Upper lobe of right lung (tissue), 1 donor: ENCODE data around the gene KLF7. TPM values are rescaled to one million over a fixed set of nuclear protein-coding genes. Genes with fewer than 3 reads are reported as not detected.

ENCODE experiments used
- ATAC-seq: fragments of 200-7000 bp; cut with Tn5 transposase; one replicate; pipeline ENCODE4 v1.9.1; 2020; ENCODE audit warnings: mild to moderate bottlenecking, moderate library complexity
- DNase-seq: peaks from one replicate; pipeline ENCODE4 v3.0.0-alpha.2; 2020
- H3K27ac ChIP-seq: fragments of 200-600 bp; one replicate; pipeline ENCODE4 v1.8.0; 2022
- H3K27me3 ChIP-seq: fragments of 200-600 bp; one replicate; pipeline ENCODE4 v1.8.0; 2022; ENCODE audit warnings: mild to moderate bottlenecking
- H3K36me3 ChIP-seq: fragments of 200-600 bp; one replicate; pipeline ENCODE4 v1.8.0; 2022
- H3K4me1 ChIP-seq: fragments of 200-600 bp; one replicate; pipeline ENCODE4 v1.8.0; 2022
- H3K4me3 ChIP-seq: fragments of 200-600 bp; one replicate; pipeline ENCODE4 v1.8.0; 2022; ENCODE audit warnings: mild to moderate bottlenecking
- H3K9me3 ChIP-seq: fragments of 200-600 bp; one replicate; pipeline ENCODE4 v1.8.0; 2022
- intact Hi-C: fragments of 100-400 bp; cut with DNase I; formaldehyde crosslinking; loops from one replicate; pipeline ENCODE4 v1.11.0; 2022
- total RNA-seq: library from RNA; stranded (reverse); fragmentation: NEBNext Ultra II Directional; extraction: Animal tissue kit (Norgen Biotek cat#: 25700); gene quantifications from one replicate; pipeline ENCODE4 v1.2.1, GENCODE V29; 2021
- TF ChIP-seq, protein P1 (sequence below): fragments of 200-600 bp; IDR thresholded peaks from one replicate; pipeline ENCODE4 v1.8.0; 2022; ENCODE audit warnings: antibody characterized with exemption
- donor health status: DM: no; HTN: yes; CAD: no; lungs with severe emphysema.

The KLF7 gene
- total RNA-seq, 1 donor from 2014 or later: 62.1 TPM

DNA sequence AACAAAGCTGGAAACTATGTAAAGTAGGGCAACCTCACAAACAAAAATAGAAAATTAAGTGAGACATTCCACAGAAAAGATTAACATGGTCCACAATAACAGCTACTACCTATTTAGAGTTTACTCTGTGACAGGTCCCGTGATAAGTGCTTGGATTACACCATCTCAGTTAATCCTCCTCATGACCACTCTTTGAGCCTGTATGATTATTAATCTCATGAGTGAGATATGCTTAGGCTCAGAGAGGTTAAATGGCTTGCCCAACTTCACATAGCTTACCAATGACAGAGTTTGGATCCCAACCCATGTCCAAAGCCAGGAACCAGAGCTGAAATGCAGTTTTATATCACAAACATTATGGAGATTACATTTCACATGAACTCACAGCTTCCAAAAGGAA is 37.3 kb upstream of the KLF7 start:
- intact Hi-C loops: no loop called here
- no peak for DNase-seq
- Histone ChIP-seq H3K4me1 (no peaks in the 10 kb centered on the region), H3K36me3 (no peaks in the 10 kb centered on the region), H3K27me3 (no peaks in the 10 kb centered on the region), H3K4me3 (no peak overlapping the region), H3K27ac (no peak overlapping the region), H3K9me3 (no peaks in the 10 kb centered on the region)
- TF ChIP-seq, protein P1, sequence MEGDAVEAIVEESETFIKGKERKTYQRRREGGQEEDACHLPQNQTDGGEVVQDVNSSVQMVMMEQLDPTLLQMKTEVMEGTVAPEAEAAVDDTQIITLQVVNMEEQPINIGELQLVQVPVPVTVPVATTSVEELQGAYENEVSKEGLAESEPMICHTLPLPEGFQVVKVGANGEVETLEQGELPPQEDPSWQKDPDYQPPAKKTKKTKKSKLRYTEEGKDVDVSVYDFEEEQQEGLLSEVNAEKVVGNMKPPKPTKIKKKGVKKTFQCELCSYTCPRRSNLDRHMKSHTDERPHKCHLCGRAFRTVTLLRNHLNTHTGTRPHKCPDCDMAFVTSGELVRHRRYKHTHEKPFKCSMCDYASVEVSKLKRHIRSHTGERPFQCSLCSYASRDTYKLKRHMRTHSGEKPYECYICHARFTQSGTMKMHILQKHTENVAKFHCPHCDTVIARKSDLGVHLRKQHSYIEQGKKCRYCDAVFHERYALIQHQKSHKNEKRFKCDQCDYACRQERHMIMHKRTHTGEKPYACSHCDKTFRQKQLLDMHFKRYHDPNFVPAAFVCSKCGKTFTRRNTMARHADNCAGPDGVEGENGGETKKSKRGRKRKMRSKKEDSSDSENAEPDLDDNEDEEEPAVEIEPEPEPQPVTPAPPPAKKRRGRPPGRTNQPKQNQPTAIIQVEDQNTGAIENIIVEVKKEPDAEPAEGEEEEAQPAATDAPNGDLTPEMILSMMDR: no peak
- ATAC-seq: no peak

DNA sequence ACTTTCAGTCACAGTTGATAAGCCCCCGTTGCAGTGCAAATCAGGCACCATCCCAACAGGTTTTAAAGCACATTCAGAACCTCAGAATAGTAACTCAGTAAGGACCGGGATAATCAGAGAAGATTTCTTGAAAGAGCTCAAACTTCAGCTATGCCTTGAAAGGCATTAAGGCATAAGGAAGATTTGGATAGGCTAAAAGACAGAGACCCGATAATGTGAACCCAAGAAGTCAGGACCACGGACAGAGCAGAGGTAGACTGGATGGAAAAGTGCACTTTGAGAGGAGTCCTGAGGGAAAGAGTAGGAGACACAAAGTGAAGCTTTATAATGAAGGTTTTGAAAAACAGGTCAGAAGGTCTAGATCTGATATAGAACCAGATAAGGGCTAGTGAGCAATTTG is 36.9 kb upstream of the KLF7 start:
- Histone ChIP-seq H3K27ac (no peak overlapping the region), H3K4me1 (no peaks in the 10 kb centered on the region), H3K27me3 (no peaks in the 10 kb centered on the region), H3K36me3 (no peaks in the 10 kb centered on the region), H3K9me3 (no peaks in the 10 kb centered on the region), H3K4me3 (no peak overlapping the region)
- TF ChIP-seq, protein P1: no peak
- DNase-seq (no peak), ATAC-seq (peak; percentile 47)
- intact Hi-C loops: no loop called here

DNA sequence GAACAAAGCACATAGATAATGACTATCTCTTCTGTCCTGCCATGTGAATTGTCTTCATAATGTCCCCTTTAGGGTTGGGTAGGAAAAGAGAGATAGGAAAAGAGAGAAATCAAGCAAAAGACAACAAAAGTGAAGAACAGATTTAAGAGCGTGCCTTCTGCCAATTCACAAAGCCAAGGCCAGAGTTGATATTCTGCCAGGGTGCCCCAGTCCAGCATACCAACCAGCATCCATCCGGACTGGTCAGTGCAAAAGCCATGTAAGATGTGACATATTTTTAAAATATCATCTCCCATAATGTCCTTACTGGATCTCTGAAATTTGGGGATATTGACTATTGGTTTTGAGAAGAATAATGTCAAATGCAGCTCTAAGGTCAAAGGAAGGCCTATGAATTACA is 35.7 kb upstream of the KLF7 start:
- intact Hi-C loops: no loop called here
- TF ChIP-seq, protein P1: no peak
- no peak for ATAC-seq

DNA sequence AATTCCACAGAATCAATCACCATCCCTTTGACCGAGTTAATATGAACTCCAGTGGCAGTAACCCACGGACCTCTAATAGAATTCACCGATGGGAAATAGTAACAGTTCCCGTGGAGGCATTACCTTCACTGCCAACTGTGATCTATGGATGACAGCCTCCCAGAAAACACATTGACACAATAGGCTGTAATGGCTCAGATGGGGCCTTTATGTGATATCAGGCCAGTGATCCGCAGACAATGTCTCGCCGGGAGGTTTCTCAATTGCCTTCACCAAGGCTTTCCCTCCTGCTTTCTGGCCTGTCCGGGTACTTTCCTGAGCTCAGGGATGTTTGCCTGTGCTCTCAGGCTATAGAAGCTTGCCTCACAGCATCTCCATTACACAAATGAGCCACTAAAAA is 34.4 kb upstream of the KLF7 start:
- Histone ChIP-seq H3K4me3 (no peak overlapping the region), H3K36me3 (no peaks in the 10 kb centered on the region), H3K4me1 (no peaks in the 10 kb centered on the region), H3K27ac (no peak overlapping the region), H3K27me3 (no peaks in the 10 kb centered on the region), H3K9me3 (no peaks in the 10 kb centered on the region)
- DNase-seq (no peak), ATAC-seq (no peak)
- TF ChIP-seq, protein P1: no peak
- intact Hi-C loops: no loop called here

More for the DNA sequence above, 35.7 kb upstream of the KLF7 start:
- H3K36me3 ChIP-seq: no peaks in the 10 kb centered on the region
- no peak overlapping the region for H3K27ac ChIP-seq
- no peaks in the 10 kb centered on the region for H3K4me1 ChIP-seq
- no peak overlapping the region for H3K4me3 ChIP-seq
- H3K27me3 ChIP-seq: no peaks in the 10 kb centered on the region
- no peaks in the 10 kb centered on the region for H3K9me3 ChIP-seq
- DNase-seq: no peak

DNA sequence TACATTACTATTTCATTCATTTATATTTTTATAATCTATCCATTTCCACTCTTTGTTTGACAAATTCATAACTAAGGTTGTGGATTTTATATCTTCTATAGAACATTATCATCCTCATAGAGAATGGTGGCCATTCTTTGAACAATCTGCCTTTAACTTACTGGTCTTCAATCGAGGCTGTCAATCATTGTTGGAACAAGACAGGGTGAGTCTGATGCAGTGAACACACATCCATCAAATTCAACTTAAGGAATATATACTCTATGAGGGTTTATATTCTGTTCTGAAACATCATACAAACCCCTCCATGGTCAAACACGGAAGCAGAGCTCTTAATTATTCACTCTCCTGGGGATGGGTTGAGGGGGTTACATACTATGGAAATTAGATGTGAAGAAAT is 28.3 kb upstream of the KLF7 start:
- Histone ChIP-seq H3K27ac (no peak overlapping the region), H3K4me1 (no peaks in the 10 kb centered on the region), H3K9me3 (no peaks in the 10 kb centered on the region), H3K36me3 (no peaks in the 10 kb centered on the region), H3K27me3 (no peaks in the 10 kb centered on the region), H3K4me3 (no peak overlapping the region)
- DNase-seq (no peak), ATAC-seq (no peak)
- TF ChIP-seq, protein P1: no peak
- intact Hi-C loops: no loop called here
